Measurements from ENCODE around the gene LRRC72.

DNA sequence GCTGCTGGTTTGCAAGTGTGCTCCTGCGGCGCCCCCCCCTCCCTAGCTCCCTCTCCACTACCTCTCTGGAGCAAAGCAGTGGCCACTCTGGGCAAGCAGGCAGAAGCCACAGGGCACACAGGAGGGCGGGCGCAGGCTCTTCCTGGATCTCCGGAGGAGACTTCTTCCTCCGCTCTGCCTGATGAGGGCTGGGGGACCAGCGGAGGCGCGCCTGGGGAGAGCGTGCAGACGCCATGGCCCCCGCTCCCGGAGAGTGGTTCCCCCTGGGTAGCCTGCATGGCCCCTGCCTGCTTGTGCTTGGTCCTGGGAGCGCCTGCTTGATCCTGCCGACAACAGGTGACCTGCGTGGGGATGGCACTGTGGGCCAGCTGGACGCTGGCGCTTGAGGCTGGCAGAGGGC lies 89.9 kb downstream of the LRRC72 start:
- TF ChIP-seq CHD2 (IDR thresholded peaks at IDR 0.05; ENCODE audit: borderline replicate concordance, low read depth, low read length) (no peak), CBX5 (IDR thresholded peaks at IDR 0.05; ENCODE audit: low read depth) (no peak)
